GM23338 (cell line): Measurements from ENCODE around the gene TIPRL. TPM values are rescaled to one million over a fixed set of nuclear protein-coding genes. Genes with fewer than 3 reads are reported as not detected.
A peak's percentile ranks its signal among the peaks of the same experiment; 100 is the strongest.

Experiments used
- ATAC-seq: fragments of 200-7000 bp; cut with Tn5 transposase; 3 replicates; pipeline ENCODE4 v1.9.1; 2020
- DNase-seq: peaks from one replicate; pipeline ENCODE4 v3.0.0-alpha.2; 2015; ENCODE audit warnings: low spot score
- H2AFZ ChIP-seq: fragments of 200-600 bp; sonication (generic); 2 replicates; pipeline ENCODE4 v1.8.0; 2016; ENCODE audit warnings: antibody characterized with exemption, mild to moderate bottlenecking, moderate library complexity
- H3F3A ChIP-seq: fragments of 200-600 bp; sonication (generic); replicated peaks from 2 replicates; pipeline ENCODE4 v1.8.0; 2017; ENCODE audit warnings: antibody characterized with exemption, mixed run types, low read depth
- H3K27ac ChIP-seq: fragments of 200-600 bp; sonication (generic); 2 replicates; pipeline ENCODE4 v1.6.1; 2016; ENCODE audit warnings: low read depth
- H3K27me3 ChIP-seq: fragments of 200-600 bp; sonication (generic); 2 replicates; pipeline ENCODE4 v1.8.0; 2016; ENCODE audit warnings: mild to moderate bottlenecking, mixed run types, moderate library complexity; ENCODE audit not compliant: insufficient read depth
- H3K36me3 ChIP-seq: fragments of 200-600 bp; sonication (generic); 2 replicates; pipeline ENCODE4 v1.8.0; 2016; ENCODE audit warnings: mild to moderate bottlenecking; ENCODE audit not compliant: insufficient read depth
- H3K4me1 ChIP-seq: fragments of 200-600 bp; sonication (generic); 2 replicates; pipeline ENCODE4 v1.8.0; 2016; ENCODE audit warnings: mild to moderate bottlenecking, moderate library complexity; ENCODE audit not compliant: insufficient read depth
- H3K4me2 ChIP-seq: fragments of 200-600 bp; sonication (generic); 2 replicates; pipeline ENCODE4 v1.7.1; 2017; ENCODE audit warnings: mixed run types
- H3K4me3 ChIP-seq: fragments of 200-600 bp; sonication (generic); 2 replicates; pipeline ENCODE4 v1.6.1; 2016; ENCODE audit warnings: mixed run types
- H3K79me2 ChIP-seq: fragments of 200-600 bp; sonication (generic); replicated peaks from 2 replicates; pipeline ENCODE4 v1.8.0; 2017; ENCODE audit warnings: mild to moderate bottlenecking; ENCODE audit not compliant: insufficient read depth
- H3K9me2 ChIP-seq: fragments of 200-600 bp; sonication (generic); 2 replicates; pipeline ENCODE4 v1.8.0; 2017; ENCODE audit not compliant: insufficient read depth
- H4K20me1 ChIP-seq: fragments of 200-600 bp; sonication (generic); replicated peaks from 2 replicates; pipeline ENCODE4 v1.8.0; 2017; ENCODE audit warnings: mild to moderate bottlenecking; ENCODE audit not compliant: insufficient read depth
- H3K27ac Mint-ChIP-seq: 2 replicates; pipeline ENCODE4 v1.8.0; 2020; ENCODE audit warnings: inconsistent platforms, mild to moderate bottlenecking, moderate library complexity, mixed read lengths
- H3K27me3 Mint-ChIP-seq: 3 replicates; pipeline ENCODE4 v1.8.0; 2022; ENCODE audit warnings: low read depth, mild to moderate bottlenecking, moderate library complexity, mixed read lengths, inconsistent platforms; ENCODE audit not compliant: insufficient read depth, poor library complexity
- H3K36me3 Mint-ChIP-seq: 3 replicates; pipeline ENCODE4 v1.8.0; 2021; ENCODE audit warnings: low read depth, mild to moderate bottlenecking, inconsistent platforms, moderate library complexity, mixed read lengths
- H3K4me1 Mint-ChIP-seq: 3 replicates; pipeline ENCODE4 v1.8.0; 2020; ENCODE audit warnings: mild to moderate bottlenecking, inconsistent platforms, mixed read lengths
- H3K4me3 Mint-ChIP-seq: 3 replicates; pipeline ENCODE4 v1.8.0; 2021; ENCODE audit warnings: moderate library complexity, mild to moderate bottlenecking, inconsistent platforms, mixed read lengths
- H3K9me3 Mint-ChIP-seq: 3 replicates; pipeline ENCODE4 v1.8.0; 2020; ENCODE audit warnings: moderate library complexity, mild to moderate bottlenecking, inconsistent platforms, mixed read lengths
- CREB1 ChIP-seq: fragments of 250-450 bp; sonication (Bioruptor Pico); IDR thresholded peaks from 2 replicates; pipeline ENCODE4 v1.5.0; 2020; ENCODE audit warnings: low read depth, mild to moderate bottlenecking, moderate library complexity
- CTCF ChIP-seq, 2 experiments: fragments of 200-600 bp in 1 of 2; sonication (generic) in 1 of 2; conservative IDR thresholded peaks; 2 replicates each; pipeline versions ENCODE4 v1.5.1 to v1.6.1; 2016 to 2017; ENCODE audit warnings: antibody characterized with exemption in 2 of 2, low read depth in 2 of 2, mild to moderate bottlenecking in 2 of 2, moderate library complexity in 1 of 2
- EZH2 ChIP-seq: fragments of 200-600 bp; sonication (generic); IDR thresholded peaks from one replicate; pipeline ENCODE4 v1.8.0; 2017; ENCODE audit warnings: antibody characterized with exemption, mild to moderate bottlenecking, low read depth; ENCODE audit not compliant: unreplicated experiment
- EZH2phosphoT487 ChIP-seq: fragments of 200-600 bp; sonication (generic); IDR thresholded peaks from one replicate; pipeline ENCODE4 v1.8.1; 2018; ENCODE audit warnings: antibody characterized with exemption; ENCODE audit not compliant: unreplicated experiment
- JUNB ChIP-seq: IDR thresholded peaks from one replicate; pipeline ENCODE4 v1.6.1; 2016; ENCODE audit warnings: antibody characterized with exemption; ENCODE audit not compliant: unreplicated experiment
- NANOG ChIP-seq: IDR thresholded peaks from 2 replicates; pipeline ENCODE4 v1.6.1; 2016; ENCODE audit warnings: antibody characterized with exemption, borderline replicate concordance
- POLR2AphosphoS5 ChIP-seq: IDR thresholded peaks from 2 replicates; pipeline ENCODE4 v1.6.1; 2016; ENCODE audit warnings: antibody characterized with exemption, low read depth
- REST ChIP-seq: IDR thresholded peaks from one replicate; pipeline ENCODE4 v1.6.1; 2018; ENCODE audit warnings: antibody characterized with exemption; ENCODE audit not compliant: unreplicated experiment
- ZNF114 ChIP-seq: fragments of 250-450 bp; sonication (Bioruptor Pico); IDR thresholded peaks from 2 replicates; pipeline ENCODE4 v1.5.0; 2020; ENCODE audit warnings: mild to moderate bottlenecking, moderate library complexity
- ZNF331 ChIP-seq: fragments of 250-450 bp; sonication (Bioruptor Pico); IDR thresholded peaks from 2 replicates; pipeline ENCODE4 v1.5.0; 2020; ENCODE audit warnings: low read depth, mild to moderate bottlenecking, moderate library complexity
- polyA plus RNA-seq: library from polyadenylated mRNA; unstranded; fragments of >200 nt; fragmentation: Nextera tagmentation; extraction: Ambion mirVana; gene quantifications from 2 replicates; pipeline ENCODE4 v1.2.1, GENCODE V29; 2016
- total RNA-seq: library from RNA; depleted of rRNA; stranded (reverse); fragments of >200 nt; shearing (Covaris generic); gene quantifications from 2 replicates; pipeline ENCODE4 v1.2.3, GENCODE V29; 2014

The TIPRL gene
- total and polyA plus RNA-seq, 2 experiments from 2014 or later = 15.9 to 32.0 TPM

- H3F3A ChIP-seq = no peaks in the 10 kb centered on the region
- Mint-ChIP-seq H3K36me3 (peaks cover 37% of the 10 kb centered on the region), H3K27me3 (peaks cover 4% of the 10 kb centered on the region), H3K4me3 (no peak overlapping the region), H3K27ac (no peak overlapping the region), H3K4me1 (peaks cover 3% of the 10 kb centered on the region; the same call in 1 of the 3 replicates), H3K9me3 (no peaks in the 10 kb centered on the region)
- H2AFZ ChIP-seq = no peak overlapping the region
- H4K20me1 ChIP-seq = no peaks in the 10 kb centered on the region; the same call in 1 of the 2 replicates
- TF ChIP-seq ZNF331 (CRISPR knock-in tag) = no peak
- TF ChIP-seq JUNB = no peak
- no peak for TF ChIP-seq ZNF114 (CRISPR knock-in tag)
- TF ChIP-seq CREB1 (CRISPR knock-in tag) = no peak
- H3K4me2 ChIP-seq = no peak overlapping the region
- no peak overlapping the region for H3K4me3 ChIP-seq
- H3K27ac ChIP-seq = no peak overlapping the region
- H3K27me3 ChIP-seq = no peaks in the 10 kb centered on the region
- H3K36me3 ChIP-seq = peaks cover 14% of the 10 kb centered on the region
- H3K79me2 ChIP-seq = peaks cover 11% of the 10 kb centered on the region
- H3K9me2 ChIP-seq = no peaks in the 10 kb centered on the region
- DNase-seq (no peak), ATAC-seq (no peak)
- no peaks in the 10 kb centered on the region for H3K4me1 ChIP-seq
Observed at GRCh38 chr1:168235937-168236336, 57.2 kb downstream of the TIPRL start.

- peaks cover 14% of the 10 kb centered on the region for H3K36me3 ChIP-seq
- H3K79me2 ChIP-seq = peaks cover 6% of the 10 kb centered on the region
- H3K27ac ChIP-seq = no peak overlapping the region
- ATAC-seq (no peak), DNase-seq (no peak)
- H3F3A ChIP-seq = no peaks in the 10 kb centered on the region
- TF ChIP-seq EZH2 = no peak
- TF ChIP-seq CTCF (conservative IDR thresholded peaks at IDR 0.05; ENCODE audit: low read depth in 2 of 2) = peak in 1 of 2 experiments; percentile 28; a peak in 2 of 4 replicates
- Mint-ChIP-seq H3K4me3 (no peak overlapping the region), H3K36me3 (peaks cover 37% of the 10 kb centered on the region), H3K27me3 (peaks cover 4% of the 10 kb centered on the region), H3K9me3 (no peaks in the 10 kb centered on the region), H3K4me1 (peaks cover 3% of the 10 kb centered on the region; the same call in 1 of the 3 replicates), H3K27ac (no peak overlapping the region)
- H4K20me1 ChIP-seq = no peaks in the 10 kb centered on the region; the same call in 1 of the 2 replicates
- no peaks in the 10 kb centered on the region for H3K4me1 ChIP-seq
- H3K9me2 ChIP-seq = no peaks in the 10 kb centered on the region
- no peaks in the 10 kb centered on the region for H3K27me3 ChIP-seq
- H3K4me2 ChIP-seq = no peak overlapping the region
- H3K4me3 ChIP-seq = no peak overlapping the region
- H2AFZ ChIP-seq = no peak overlapping the region
Observed at GRCh38 chr1:168236836-168237611, 58.3 kb downstream of the TIPRL start.

- Histone ChIP-seq H3K4me3 (no peak overlapping the region), H4K20me1 (no peaks in the 10 kb centered on the region), H3K4me2 (no peak overlapping the region), H3K27ac (no peak overlapping the region), H3K9me2 (no peaks in the 10 kb centered on the region), H3K4me1 (no peaks in the 10 kb centered on the region), H3K27me3 (no peaks in the 10 kb centered on the region), H3K36me3 (peaks cover 13% of the 10 kb centered on the region; the same call in 1 of the 2 replicates), H3F3A (no peaks in the 10 kb centered on the region), H2AFZ (no peak overlapping the region), H3K79me2 (peaks cover 5% of the 10 kb centered on the region; the same call in 1 of the 2 replicates)
- DNase-seq (no peak), ATAC-seq (no peak)
- Mint-ChIP-seq H3K36me3 (peaks cover 43% of the 10 kb centered on the region), H3K4me3 (no peak overlapping the region), H3K27me3 (no peaks in the 10 kb centered on the region), H3K27ac (0 out of 2 replicates have a peak overlapping the region, but pooled peaks have one; percentile 80), H3K4me1 (peaks cover 5% of the 10 kb centered on the region), H3K9me3 (no peaks in the 10 kb centered on the region)
- TF ChIP-seq NANOG = no peak
- no peak for TF ChIP-seq CTCF (conservative IDR thresholded peaks at IDR 0.05; ENCODE audit: low read depth in 2 of 2)
- TF ChIP-seq REST = no peak
- no peak for TF ChIP-seq CREB1 (CRISPR knock-in tag)
- TF ChIP-seq ZNF331 (CRISPR knock-in tag) = no peak
- no peak for TF ChIP-seq JUNB
- TF ChIP-seq POLR2AphosphoS5 = no peak
- TF ChIP-seq EZH2phosphoT487 = no peak
- no peak for TF ChIP-seq ZNF114 (CRISPR knock-in tag)
Observed at GRCh38 chr1:168243198-168243597, 64.4 kb downstream of the TIPRL start.
